Type B pancreatic cell (in vitro differentiated cells): ENCODE data around the gene DCAKD. TPM values are rescaled to one million over a fixed set of nuclear protein-coding genes. Genes with fewer than 3 reads are reported as not detected.

ENCODE experiments used
- DNase-seq: peaks from one replicate; pipeline ENCODE4 v3.0.0; 2021; ENCODE audit warnings: mixed read lengths; ENCODE audit not compliant: unreplicated experiment; ENCODE audit errors: extremely low spot score
- H3K27ac Mint-ChIP-seq: 2 replicates; pipeline ENCODE4 v1.8.0; 2021; ENCODE audit warnings: mild to moderate bottlenecking, mixed read lengths
- H3K27me3 Mint-ChIP-seq: 2 replicates; pipeline ENCODE4 v1.8.0; 2021; ENCODE audit warnings: mixed read lengths
- H3K36me3 Mint-ChIP-seq: 2 replicates; pipeline ENCODE4 v1.8.0; 2021; ENCODE audit warnings: mixed read lengths
- H3K4me1 Mint-ChIP-seq: one replicate; pipeline ENCODE4 v1.8.0; 2021; ENCODE audit warnings: mixed read lengths; ENCODE audit not compliant: unreplicated experiment
- H3K4me3 Mint-ChIP-seq: 2 replicates; pipeline ENCODE4 v1.8.0; 2021; ENCODE audit warnings: mild to moderate bottlenecking, mixed read lengths
- H3K9me3 Mint-ChIP-seq: 2 replicates; pipeline ENCODE4 v1.8.0; 2021; ENCODE audit warnings: mixed read lengths
- CTCF ChIP-seq: fragments of 200-600 bp; sonication (generic); conservative IDR thresholded peaks from 2 replicates; pipeline ENCODE4 v1.5.0; 2021; ENCODE audit warnings: antibody characterized with exemption, mild to moderate bottlenecking
- total RNA-seq: library from RNA; stranded (reverse); gene quantifications from 2 replicates; pipeline ENCODE4 v1.2.1, GENCODE V29; 2021; ENCODE audit warnings: low replicate concordance

The DCAKD gene
- total RNA-seq, 1 donor from 2014 or later = 57.5 TPM

- H3K9me3 Mint-ChIP-seq = no peaks in the 10 kb centered on the region
- H3K36me3 Mint-ChIP-seq = no peaks in the 10 kb centered on the region
- TF ChIP-seq CTCF = no peak
- peaks cover 34% of the 10 kb centered on the region for H3K4me1 Mint-ChIP-seq
- no peak overlapping the region for H3K27ac Mint-ChIP-seq
- H3K27me3 Mint-ChIP-seq = peaks cover 11% of the 10 kb centered on the region
- no peak for DNase-seq
- H3K4me3 Mint-ChIP-seq = peak overlapping the region; percentile 25
Observed at GRCh38 chr17:45009676-45010467, 41.6 kb downstream of the DCAKD start.

GRCh38 chr17:45008216-45008615, 43.2 kb downstream of the DCAKD start:
- H3K27ac Mint-ChIP-seq = no peak overlapping the region
- DNase-seq = no peak

GRCh38 chr17:45006927-45007461, 44.4 kb downstream of the DCAKD start:
- peak overlapping the region; percentile 6 for H3K27ac Mint-ChIP-seq
- H3K27me3 Mint-ChIP-seq = peaks cover 24% of the 10 kb centered on the region
- H3K36me3 Mint-ChIP-seq = no peaks in the 10 kb centered on the region
- peaks cover 43% of the 10 kb centered on the region for H3K4me1 Mint-ChIP-seq
- DNase-seq = no peak
- no peaks in the 10 kb centered on the region for H3K9me3 Mint-ChIP-seq
- no peak overlapping the region for H3K4me3 Mint-ChIP-seq
- TF ChIP-seq CTCF = no peak

More at GRCh38 chr17:45008216-45008615, 43.2 kb downstream of the DCAKD start:
- Mint-ChIP-seq H3K4me3 (no peak overlapping the region), H3K9me3 (no peaks in the 10 kb centered on the region), H3K4me1 (peaks cover 43% of the 10 kb centered on the region), H3K27me3 (peaks cover 22% of the 10 kb centered on the region), H3K36me3 (no peaks in the 10 kb centered on the region)
- TF ChIP-seq CTCF = no peak

GRCh38 chr17:45005700-45006099, 45.7 kb downstream of the DCAKD start:
- H3K9me3 Mint-ChIP-seq = no peaks in the 10 kb centered on the region
- H3K27ac Mint-ChIP-seq = no peak overlapping the region
- H3K4me1 Mint-ChIP-seq = peaks cover 40% of the 10 kb centered on the region
- no peak for TF ChIP-seq CTCF
- no peaks in the 10 kb centered on the region for H3K36me3 Mint-ChIP-seq
- peaks cover 28% of the 10 kb centered on the region for H3K27me3 Mint-ChIP-seq
- no peak overlapping the region for H3K4me3 Mint-ChIP-seq
- no peak for DNase-seq

- H3K27ac Mint-ChIP-seq = no peak overlapping the region
- H3K9me3 Mint-ChIP-seq = no peaks in the 10 kb centered on the region
- H3K27me3 Mint-ChIP-seq = peaks cover 24% of the 10 kb centered on the region
- H3K4me3 Mint-ChIP-seq = no peak overlapping the region
- DNase-seq = no peak
- H3K4me1 Mint-ChIP-seq = peaks cover 29% of the 10 kb centered on the region
- no peaks in the 10 kb centered on the region for H3K36me3 Mint-ChIP-seq
- TF ChIP-seq CTCF = no peak
Observed at GRCh38 chr17:45004388-45004787, 47.0 kb downstream of the DCAKD start.
